ENCODE measurements around the gene CYP19A1. TPM values are rescaled to one million over a fixed set of nuclear protein-coding genes. Genes with fewer than 3 reads are reported as not detected.

The CYP19A1 gene
- total RNA-seq, 1 donor from 2014 or later = 0.07 TPM

- ATAC-seq (ENCODE audit: low read depth) = no peak
- no peak for TF ChIP-seq CTCF (IDR thresholded peaks at IDR 0.05)
Measured at GRCh38 chr15:51335087-51335486, 3.3 kb downstream of the CYP19A1 start.

DNA sequence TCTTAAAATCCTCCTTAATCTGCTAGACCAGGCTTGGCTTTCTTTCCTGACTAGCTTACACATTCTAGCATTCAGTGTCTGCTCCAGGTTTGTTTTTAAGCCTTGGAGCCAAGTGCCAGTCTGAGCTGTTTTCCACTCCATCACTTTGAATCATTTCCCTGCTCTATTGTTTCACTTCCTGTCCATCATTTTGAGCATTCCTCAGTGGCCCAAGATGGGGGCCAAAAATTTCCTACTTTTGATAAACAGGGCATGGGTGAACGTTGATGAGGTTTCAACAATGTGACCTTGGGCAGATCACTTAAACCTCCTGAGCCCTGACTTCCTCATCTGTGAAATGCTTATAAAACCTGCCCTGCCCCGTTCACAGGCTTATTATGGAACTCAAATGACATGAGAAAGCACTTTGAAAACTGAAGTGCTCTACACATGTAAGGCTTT is 4.4 kb downstream of the CYP19A1 start:
- peak; percentile 54 for ATAC-seq (ENCODE audit: low read depth)
- Mint-ChIP-seq H3K27ac (peak overlapping the region; percentile 50), H3K4me3 (peak overlapping the region; percentile 39)

More at GRCh38 chr15:51335087-51335486, 3.3 kb downstream of the CYP19A1 start:
- no peak for DNase-seq
- H3K27me3 Mint-ChIP-seq = peaks cover 2% of the 10 kb centered on the region
- intact Hi-C loops (cut with micrococcal nuclease) = no loop called here
- H3K4me3 Mint-ChIP-seq = no peak overlapping the region
- peaks cover 24% of the 10 kb centered on the region for H3K4me1 Mint-ChIP-seq
- H3K36me3 Mint-ChIP-seq (ENCODE audit: low read depth) = no peaks in the 10 kb centered on the region
- ChIA-PET CTCF (no interaction called here), POLR2A (no interaction called here)
- no peaks in the 10 kb centered on the region for H3K9me3 Mint-ChIP-seq
- H3K27ac Mint-ChIP-seq = peak overlapping the region; percentile 37

DNA sequence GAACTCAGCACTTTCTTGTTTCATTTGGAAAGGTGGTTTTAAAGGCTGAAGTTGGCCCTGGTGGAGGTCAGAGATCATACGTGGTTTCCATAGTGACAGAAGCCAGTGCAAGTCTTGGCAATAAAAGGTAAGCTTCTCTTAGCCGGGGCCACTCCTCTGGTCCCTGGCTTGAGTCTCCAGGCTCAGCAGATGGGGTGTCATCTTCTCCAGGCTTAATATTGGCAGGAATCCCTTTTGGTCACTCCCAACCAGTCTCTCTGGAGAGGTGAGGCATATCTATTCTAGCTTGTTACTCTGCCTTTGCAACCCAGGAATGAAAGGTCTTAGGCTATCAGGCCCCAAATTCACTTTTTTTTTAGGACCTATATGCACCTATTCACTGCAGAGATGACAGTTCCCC is 4.8 kb downstream of the CYP19A1 start:
- POLR2A ChIA-PET = no interaction called here
- no peaks in the 10 kb centered on the region for H3K36me3 Mint-ChIP-seq (ENCODE audit: low read depth)
- no peaks in the 10 kb centered on the region for H3K9me3 Mint-ChIP-seq
- ATAC-seq (ENCODE audit: low read depth) = no peak
- H3K4me3 Mint-ChIP-seq = no peak overlapping the region
- no peak overlapping the region for H3K27ac Mint-ChIP-seq
- no peaks in the 10 kb centered on the region for H3K27me3 Mint-ChIP-seq
- H3K4me1 Mint-ChIP-seq = peaks cover 24% of the 10 kb centered on the region
- CTCF ChIA-PET = no interaction called here
- intact Hi-C loops (cut with micrococcal nuclease) = no loop called here
- no peak for TF ChIP-seq CTCF (IDR thresholded peaks at IDR 0.05)
- DNase-seq = no peak

More for the DNA sequence above, 4.4 kb downstream of the CYP19A1 start:
- Mint-ChIP-seq H3K27me3 (no peaks in the 10 kb centered on the region), H3K4me1 (peaks cover 24% of the 10 kb centered on the region), H3K9me3 (no peaks in the 10 kb centered on the region), H3K36me3 (ENCODE audit: low read depth) (no peaks in the 10 kb centered on the region)
- ChIA-PET POLR2A (no interaction called here), CTCF (no interaction called here)
- no peak for DNase-seq
- intact Hi-C loops (cut with micrococcal nuclease) = no loop called here
- no peak for TF ChIP-seq CTCF (IDR thresholded peaks at IDR 0.05)

DNA sequence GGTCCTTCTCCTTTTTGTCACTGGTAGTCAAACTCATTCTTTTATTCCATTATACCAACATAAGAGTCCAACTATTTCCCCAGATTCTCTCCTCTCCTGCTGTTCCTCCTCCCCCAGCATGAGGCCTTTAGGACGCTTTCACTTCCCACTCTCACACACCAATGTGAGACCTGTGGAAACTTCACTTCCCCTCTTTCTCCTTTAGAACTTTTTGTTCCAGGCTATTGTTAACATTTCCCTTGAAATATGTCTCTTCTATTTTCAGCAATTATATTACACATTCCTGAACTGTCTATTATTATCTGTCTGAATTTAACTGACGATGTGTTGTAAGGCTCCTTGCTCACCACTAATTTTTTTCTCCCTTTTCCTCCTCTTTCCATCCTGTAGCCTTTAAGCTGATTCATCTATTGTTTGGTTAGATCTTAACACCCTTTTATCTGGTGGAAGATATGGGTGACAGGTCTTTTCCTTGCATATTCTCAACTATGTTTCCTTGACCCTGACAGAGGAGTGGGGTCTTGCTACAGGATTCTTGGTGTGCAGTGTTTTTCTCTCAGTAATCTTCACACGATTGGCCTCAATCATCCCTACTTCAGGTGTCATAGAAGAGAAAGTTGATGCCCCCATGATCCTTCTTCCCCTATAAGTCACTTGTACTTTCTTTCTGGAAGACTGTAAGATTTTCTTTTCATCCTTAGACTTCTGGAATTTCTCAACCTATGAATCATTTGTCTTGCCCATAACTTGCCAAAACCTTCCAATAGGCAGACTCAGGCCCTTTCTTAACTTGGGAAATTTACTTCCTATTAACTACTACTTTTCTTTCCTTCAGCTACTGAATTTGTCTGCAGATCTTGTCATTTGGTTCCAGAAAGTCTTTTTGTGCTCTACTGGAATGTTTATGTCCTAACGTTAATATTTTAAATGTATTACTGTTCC is 5.9 kb downstream of the CYP19A1 start:
- Mint-ChIP-seq H3K4me1 (peaks cover 24% of the 10 kb centered on the region), H3K27ac (no peak overlapping the region), H3K36me3 (ENCODE audit: low read depth) (no peaks in the 10 kb centered on the region), H3K4me3 (no peak overlapping the region), H3K9me3 (no peaks in the 10 kb centered on the region), H3K27me3 (peaks cover 2% of the 10 kb centered on the region)
- ATAC-seq (ENCODE audit: low read depth) (no peak), DNase-seq (no peak)
- POLR2A ChIA-PET = no interaction called here
- intact Hi-C loops (cut with micrococcal nuclease) = no loop called here
- no peak for TF ChIP-seq CTCF (IDR thresholded peaks at IDR 0.05)
- CTCF ChIA-PET = interaction anchor here (0.6 kb wide), 1 partner anchor 825 kb away, joined by 5 read pairs; no protein-coding TSS in a partner anchor

GRCh38 chr15:51331141-51331540 is 7.3 kb downstream of the CYP19A1 start:
- ATAC-seq (ENCODE audit: low read depth) (no peak), DNase-seq (no peak)
- intact Hi-C loops (cut with micrococcal nuclease) = no loop called here
- Mint-ChIP-seq H3K27me3 (peaks cover 3% of the 10 kb centered on the region), H3K4me1 (peaks cover 23% of the 10 kb centered on the region), H3K36me3 (ENCODE audit: low read depth) (no peaks in the 10 kb centered on the region), H3K4me3 (no peak overlapping the region), H3K9me3 (no peaks in the 10 kb centered on the region), H3K27ac (no peak overlapping the region)
- ChIA-PET CTCF (no interaction called here), POLR2A (no interaction called here)
- TF ChIP-seq CTCF (IDR thresholded peaks at IDR 0.05) = no peak

Data from activated B cell treated with CpG ODN at 0.5 μM for 24 hours (primary cell).